ENCODE data around the gene MAP2K2. TPM values are rescaled to one million over a fixed set of nuclear protein-coding genes. Genes with fewer than 3 reads are reported as not detected.

MAP2K2 gene
- total and polyA plus RNA-seq, 4 donors, result 40.3 to 72.7 (median 54.1) TPM

- TF ChIP-seq MAX (IDR thresholded peaks at IDR 0.05) (no peak), JUND (IDR thresholded peaks at IDR 0.05) (no peak), FOXA2 (IDR thresholded peaks at IDR 0.05) (no peak), RXRA (IDR thresholded peaks at IDR 0.05) (no peak), FOXA1 (IDR thresholded peaks at IDR 0.05) (no peak), ATF3 (IDR thresholded peaks at IDR 0.05) (no peak), YY1 (IDR thresholded peaks at IDR 0.05) (no peak)
These were observed 81.7 kb downstream of the MAP2K2 start (continued) for GRCh38 chr19:4042064-4042730.

Small RNAs within 50 kb of the gene (small RNA-seq; reads per million reads assigned to genes)
- not detected for gene RF00017

Other genes with a start within 250 kb of the MAP2K2 start
- not detected for gene ATCAY, start 243.4 kb downstream of the MAP2K2 start, total RNA-seq
- gene ATCAY, start 243.4 kb downstream of the MAP2K2 start, polyA plus RNA-seq, result not detected
- not detected for gene NMRK2, start 191.1 kb downstream of the MAP2K2 start, total RNA-seq
- gene NMRK2, start 191.1 kb downstream of the MAP2K2 start, polyA plus RNA-seq, result under 1 TPM in 1 of 2 donors, not detected in 1; 0.07 TPM
- 10 to 100 TPM; 20.9 to 29.5 TPM for gene DAPK3, start 153.0 kb downstream of the MAP2K2 start, total RNA-seq
- 10 to 100 TPM in 1 of 2 donors, 1 to 10 TPM in 1; 3.0 to 26.7 TPM for gene DAPK3, start 153.0 kb downstream of the MAP2K2 start, polyA plus RNA-seq
- gene EEF2, start 138.7 kb downstream of the MAP2K2 start, total RNA-seq, result 1,000 to 10,000 TPM in 1 of 2 donors, 100 to 1,000 TPM in 1; 945 to 1,090 TPM
- gene EEF2, start 138.7 kb downstream of the MAP2K2 start, polyA plus RNA-seq, result 100 to 1,000 TPM; 244 to 691 TPM
- gene PIAS4, start 116.4 kb downstream of the MAP2K2 start, total RNA-seq, result 10 to 100 TPM; 10.8 to 14.1 TPM
- gene PIAS4, start 116.4 kb downstream of the MAP2K2 start, polyA plus RNA-seq, result 10 to 100 TPM in 1 of 2 donors, 1 to 10 TPM in 1; 5.6 to 10.4 TPM
- gene ZBTB7A, start 57.2 kb downstream of the MAP2K2 start, total RNA-seq, result 10 to 100 TPM; 23.6 to 28.9 TPM
- gene ZBTB7A, start 57.2 kb downstream of the MAP2K2 start, polyA plus RNA-seq, result 10 to 100 TPM in 1 of 2 donors, 1 to 10 TPM in 1; 2.9 to 11.7 TPM
- gene CREB3L3, start 29.5 kb upstream of the MAP2K2 start, total RNA-seq, result 100 to 1,000 TPM in 1 of 2 donors, 10 to 100 TPM in 1; 22.8 to 194 TPM
- gene CREB3L3, start 29.5 kb upstream of the MAP2K2 start, polyA plus RNA-seq, result 100 to 1,000 TPM in 1 of 2 donors, 10 to 100 TPM in 1; 94.9 to 331 TPM
- 10 to 100 TPM in 1 of 2 donors, 1 to 10 TPM in 1; 7.7 to 12.7 TPM for gene SIRT6, start 58.4 kb upstream of the MAP2K2 start, total RNA-seq
- gene SIRT6, start 58.4 kb upstream of the MAP2K2 start, polyA plus RNA-seq, result 10 to 100 TPM in 1 of 2 donors, 1 to 10 TPM in 1; 8.4 to 11.3 TPM
- 1 to 10 TPM in 1 of 2 donors, under 1 TPM in 1; 0.28 to 2.5 TPM for gene ANKRD24, start 58.6 kb upstream of the MAP2K2 start, total RNA-seq
- 1 to 10 TPM in 1 of 2 donors, under 1 TPM in 1; 0.31 to 2.5 TPM for gene ANKRD24, start 58.6 kb upstream of the MAP2K2 start, polyA plus RNA-seq
- 1 to 10 TPM; 1.8 to 2.5 TPM for gene EBI3, start 105.4 kb upstream of the MAP2K2 start, total RNA-seq
- 1 to 10 TPM; 2.5 to 7.8 TPM for gene EBI3, start 105.4 kb upstream of the MAP2K2 start, polyA plus RNA-seq
- 10 to 100 TPM in 1 of 2 donors, 1 to 10 TPM in 1; 9.2 to 12.7 TPM for gene YJU2, start 123.0 kb upstream of the MAP2K2 start, total RNA-seq
- 10 to 100 TPM in 1 of 2 donors, 1 to 10 TPM in 1; 6.5 to 11.4 TPM for gene YJU2, start 123.0 kb upstream of the MAP2K2 start, polyA plus RNA-seq
- 1 to 10 TPM in 1 of 2 donors, under 1 TPM in 1; 0.09 to 2.3 TPM for gene SHD, start 155.1 kb upstream of the MAP2K2 start, total RNA-seq
- 10 to 100 TPM in 1 of 2 donors, 1 to 10 TPM in 1; 6.8 to 15.7 TPM for gene SHD, start 155.1 kb upstream of the MAP2K2 start, polyA plus RNA-seq
- under 1 TPM; 0.47 to 0.50 TPM for gene TMIGD2, start 178.3 kb upstream of the MAP2K2 start, total RNA-seq
- gene TMIGD2, start 178.3 kb upstream of the MAP2K2 start, polyA plus RNA-seq, result under 1 TPM; 0.16 to 0.94 TPM
- under 1 TPM in 1 of 2 donors, not detected in 1; 0.92 TPM for gene FSD1, start 180.5 kb upstream of the MAP2K2 start, total RNA-seq
- gene FSD1, start 180.5 kb upstream of the MAP2K2 start, polyA plus RNA-seq, result under 1 TPM; 0.05 to 0.19 TPM
- gene STAP2, start 214.7 kb upstream of the MAP2K2 start, total RNA-seq, result 10 to 100 TPM in 1 of 2 donors, 1 to 10 TPM in 1; 8.6 to 26.4 TPM
- gene STAP2, start 214.7 kb upstream of the MAP2K2 start, polyA plus RNA-seq, result 10 to 100 TPM; 23.6 to 24.5 TPM
- 1 to 10 TPM; 4.7 to 9.9 TPM for gene MPND, start 219.4 kb upstream of the MAP2K2 start, total RNA-seq
- 1 to 10 TPM; 9.0 to 9.4 TPM for gene MPND, start 219.4 kb upstream of the MAP2K2 start, polyA plus RNA-seq

Measured in liver (tissue), 6 donors.